ENCODE measurements around the gene PIGM. TPM values are rescaled to one million over a fixed set of nuclear protein-coding genes. Genes with fewer than 3 reads are reported as not detected.

Gene PIGM
- 2.0 and 3.1 TPM in 2 replicates for total RNA-seq

DNA sequence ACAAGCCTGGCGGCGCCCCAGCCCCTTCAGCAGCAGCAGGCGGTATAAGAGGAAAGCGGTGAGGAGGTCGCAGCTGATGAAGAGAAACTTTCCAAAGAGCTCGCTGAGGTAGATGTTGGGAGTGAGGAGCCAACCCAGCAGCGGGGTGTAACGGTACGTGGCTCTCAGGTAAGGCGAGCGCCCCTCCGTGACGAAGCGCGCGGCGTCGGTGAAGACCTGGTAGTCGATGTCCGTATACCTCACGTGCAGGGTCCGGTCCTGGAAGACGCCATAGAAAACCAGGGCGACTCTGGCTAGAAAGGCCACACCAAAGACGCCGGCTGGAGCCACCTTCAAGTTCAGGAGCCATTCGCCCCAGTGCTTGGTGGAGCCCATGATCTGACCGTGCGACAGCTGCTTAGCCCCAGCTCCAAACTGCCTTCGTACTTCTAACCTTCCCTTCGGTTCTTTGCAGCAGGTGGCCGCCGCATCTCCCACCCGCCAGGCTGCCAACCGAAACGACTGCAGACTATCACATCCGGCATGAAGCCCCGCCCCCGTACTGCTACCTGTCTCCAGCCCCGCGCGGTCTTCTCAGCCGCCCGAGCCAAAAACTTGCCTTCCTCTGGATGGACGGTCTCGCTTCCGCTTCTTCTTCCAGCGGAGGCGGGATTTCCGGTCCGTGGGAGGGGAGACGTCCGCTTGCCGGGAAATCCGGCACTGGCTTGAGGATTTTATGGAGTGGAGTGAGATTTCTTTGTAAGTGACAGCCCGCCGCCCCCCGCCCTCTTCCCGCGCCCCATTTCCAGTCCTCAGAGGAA lies at the start of gene PIGM:
Gene PIGM (minus strand): TSS at position 626 of the 800 bp plus-strand sequence. CDS start 251 bp downstream, at position 375.

DNA sequence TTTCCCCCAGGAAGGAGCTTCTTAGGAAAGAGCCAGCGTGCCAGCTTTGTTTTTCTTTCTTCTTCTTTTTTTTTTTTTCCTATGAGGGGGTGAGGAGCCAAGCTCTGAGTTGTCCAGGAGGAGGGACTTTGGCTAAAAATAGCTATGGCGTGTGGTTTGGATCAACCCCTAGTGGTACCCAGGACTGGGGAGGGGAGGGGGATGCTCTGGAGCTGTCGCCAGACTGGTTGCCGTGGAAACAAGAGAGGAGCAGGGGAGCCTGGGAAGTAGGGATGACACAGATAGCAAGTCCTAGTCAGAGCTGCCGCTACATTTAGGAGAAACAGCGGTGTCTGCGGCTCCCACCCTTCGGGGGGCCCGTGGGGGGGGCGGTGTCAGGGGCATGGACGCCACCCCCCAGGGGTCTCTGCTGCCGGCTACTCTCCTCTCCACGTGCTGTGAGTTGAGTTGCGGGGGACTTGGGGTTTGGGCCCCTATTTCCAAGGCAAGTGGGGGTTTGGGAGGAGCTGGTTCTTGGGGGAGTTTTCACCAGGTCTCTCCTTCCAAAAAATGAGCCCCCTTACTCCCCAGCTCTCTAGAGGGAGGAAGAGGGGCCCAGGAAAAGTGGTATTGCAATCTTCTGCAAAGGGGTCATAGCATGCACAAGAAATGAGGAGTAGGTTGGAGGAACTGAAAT lies 49.6 kb upstream of the PIGM start, which contains the start of gene KCNJ9:
Gene KCNJ9 (plus strand): TSS at position 278 of the 676 bp plus-strand sequence. CDS start 2,493 bp downstream, outside the sequence.

DNA sequence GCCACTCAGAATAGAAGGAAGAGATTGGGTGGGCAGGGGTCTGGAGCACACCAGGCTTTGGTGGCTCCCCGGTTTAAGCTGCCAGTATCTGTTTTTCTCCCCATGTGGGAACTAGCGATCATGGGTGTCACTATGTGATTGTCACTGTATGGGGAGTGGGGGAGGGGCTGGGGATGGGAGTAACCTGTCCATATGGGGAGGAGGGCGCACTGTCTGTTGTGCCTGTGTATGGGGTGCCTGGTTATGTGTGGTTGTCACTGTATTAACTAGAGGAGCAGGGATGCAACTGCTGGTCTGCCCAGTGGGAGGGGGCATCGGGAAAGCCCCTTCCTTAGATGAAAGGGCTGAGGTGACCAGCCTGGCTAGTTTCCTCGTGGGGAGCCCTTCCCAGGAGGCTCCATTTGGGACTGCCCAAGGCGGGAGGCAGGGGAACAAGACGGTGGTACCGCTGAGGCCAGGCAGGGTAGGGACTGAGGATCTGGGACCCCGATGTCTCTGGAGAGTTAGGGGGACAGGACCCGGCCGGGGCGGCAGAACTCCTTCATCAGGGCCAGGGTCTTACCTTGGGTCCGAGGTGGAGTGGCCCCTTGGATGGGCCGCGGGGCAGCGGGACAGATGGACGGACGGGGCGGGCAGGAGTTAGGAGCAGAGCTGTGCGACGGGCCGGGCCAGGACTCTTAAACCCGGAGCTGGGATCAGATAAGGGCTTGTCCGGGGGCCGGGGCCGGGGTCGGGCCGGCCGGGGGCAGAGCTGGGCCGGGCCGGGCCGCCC lies 37.9 kb upstream of the PIGM start, which contains the start of gene KCNJ10:
Gene KCNJ10 (minus strand): TSS at position 701 of the 772 bp plus-strand sequence. CDS start 27,628 bp downstream, outside the sequence.

Other genes with a start within 250 kb of the PIGM start
- gene FCRL6, start 229.6 kb downstream of the PIGM start, total RNA-seq = not detected in 2 replicates
- not detected in 2 replicates for gene SLAMF8, start 205.1 kb downstream of the PIGM start, total RNA-seq
- not detected in 2 replicates for gene VSIG8, start 169.3 kb downstream of the PIGM start, total RNA-seq
- gene CFAP45, start 131.8 kb downstream of the PIGM start, total RNA-seq = 0.89 and 1.9 TPM in 2 replicates
- 869 and 920 TPM in 2 replicates for gene TAGLN2, start 106.5 kb downstream of the PIGM start, total RNA-seq
- not detected in 2 replicates for gene IGSF9, start 86.4 kb downstream of the PIGM start, total RNA-seq
- not detected in 2 replicates for gene SLAMF9, start 77.8 kb downstream of the PIGM start, total RNA-seq
- gene KCNJ10, start 38.2 kb upstream of the PIGM start, total RNA-seq = not detected in 2 replicates
- not detected in 2 replicates for gene KCNJ9, start 49.5 kb upstream of the PIGM start, total RNA-seq
- gene IGSF8, start 66.6 kb upstream of the PIGM start, total RNA-seq = 7.1 and 7.4 TPM in 2 replicates
- gene ATP1A2, start 83.8 kb upstream of the PIGM start, total RNA-seq = not detected in 2 replicates
- gene ATP1A4, start 119.6 kb upstream of the PIGM start, total RNA-seq = not detected in 2 replicates
- not detected in 2 replicates for gene CASQ1, start 158.6 kb upstream of the PIGM start, total RNA-seq
- 143 TPM in 2 replicates for gene PEA15, start 173.4 kb upstream of the PIGM start, total RNA-seq
- 43.9 and 49.2 TPM in 2 replicates for gene DCAF8, start 230.6 kb upstream of the PIGM start, total RNA-seq

All from mammary microvascular endothelial cell (primary cell).